Activated T-cell treated with anti-CD3 and anti-CD28 coated beads for 24 hours (primary cell): ENCODE results near the gene FRS3.
"Not testable (repeated sequence)": the region's sequence is repeated elsewhere in the genome, so short reads cannot be mapped to it uniquely, and the experiment has no call there.

ENCODE experiments used
- DNase-seq: peaks from one replicate; pipeline ENCODE4 v3.0.0-alpha.2; 2020; ENCODE audit warnings: low read depth

Gene FRS3, protein sequence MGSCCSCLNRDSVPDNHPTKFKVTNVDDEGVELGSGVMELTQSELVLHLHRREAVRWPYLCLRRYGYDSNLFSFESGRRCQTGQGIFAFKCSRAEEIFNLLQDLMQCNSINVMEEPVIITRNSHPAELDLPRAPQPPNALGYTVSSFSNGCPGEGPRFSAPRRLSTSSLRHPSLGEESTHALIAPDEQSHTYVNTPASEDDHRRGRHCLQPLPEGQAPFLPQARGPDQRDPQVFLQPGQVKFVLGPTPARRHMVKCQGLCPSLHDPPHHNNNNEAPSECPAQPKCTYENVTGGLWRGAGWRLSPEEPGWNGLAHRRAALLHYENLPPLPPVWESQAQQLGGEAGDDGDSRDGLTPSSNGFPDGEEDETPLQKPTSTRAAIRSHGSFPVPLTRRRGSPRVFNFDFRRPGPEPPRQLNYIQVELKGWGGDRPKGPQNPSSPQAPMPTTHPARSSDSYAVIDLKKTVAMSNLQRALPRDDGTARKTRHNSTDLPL

DNA sequence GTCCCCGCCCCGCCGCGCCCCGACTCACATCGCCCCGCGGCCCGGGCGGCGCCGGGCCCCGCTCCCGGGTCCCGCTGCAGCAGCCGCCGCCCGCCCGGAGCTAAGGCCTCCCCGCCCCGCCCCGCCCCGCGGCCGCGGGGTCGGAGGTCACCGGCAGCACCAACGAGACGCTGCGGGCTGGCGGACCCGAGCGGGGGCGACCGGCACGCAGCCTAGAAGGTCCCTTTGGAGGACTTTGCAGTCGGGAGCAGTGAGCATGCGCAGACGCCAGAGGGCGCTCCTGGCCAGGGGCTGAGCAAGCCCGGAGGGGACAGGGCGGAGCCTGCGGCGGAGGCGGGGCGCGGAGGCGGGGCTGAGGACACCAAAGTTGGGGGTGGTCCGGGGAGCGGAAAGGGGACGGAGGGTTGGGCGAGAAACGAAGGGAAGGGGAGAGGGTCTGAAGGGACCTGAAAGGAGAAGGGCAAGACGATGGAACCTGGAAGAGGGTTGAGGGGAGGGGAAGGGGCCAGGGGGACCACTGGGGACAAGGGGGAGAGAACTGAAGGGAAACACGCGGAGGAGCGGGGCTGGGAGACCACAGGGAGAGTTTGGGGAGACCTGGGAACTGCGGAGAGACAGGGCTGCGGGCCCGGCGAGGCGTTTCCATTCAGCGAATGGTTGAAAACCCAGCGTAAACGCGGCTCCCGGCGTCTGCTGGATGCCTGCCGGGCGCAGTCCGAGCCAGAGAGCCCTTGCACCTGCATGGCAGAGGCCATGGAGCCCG lies at the start of gene FRS3:
FRS3 (minus strand) TSS at position 113 of the 763 bp plus-strand sequence. CDS start 2,913 bp downstream, outside the sequence.
- DNase-seq = peak; percentile 99

- DNase-seq = no peak
These were observed 46.8 kb upstream of the FRS3 start for GRCh38 chr6:41826343-41827022.

- no peak for DNase-seq
These were observed 45.2 kb upstream of the FRS3 start for GRCh38 chr6:41824571-41825569.

- DNase-seq = no peak
These were observed 43.5 kb upstream of the FRS3 start for GRCh38 chr6:41823178-41823577.

- DNase-seq = no peak
These were observed 42.3 kb upstream of the FRS3 start for GRCh38 chr6:41822021-41822420.

- DNase-seq = no peak
These were observed 41.6 kb upstream of the FRS3 start for GRCh38 chr6:41821266-41821665.

DNA sequence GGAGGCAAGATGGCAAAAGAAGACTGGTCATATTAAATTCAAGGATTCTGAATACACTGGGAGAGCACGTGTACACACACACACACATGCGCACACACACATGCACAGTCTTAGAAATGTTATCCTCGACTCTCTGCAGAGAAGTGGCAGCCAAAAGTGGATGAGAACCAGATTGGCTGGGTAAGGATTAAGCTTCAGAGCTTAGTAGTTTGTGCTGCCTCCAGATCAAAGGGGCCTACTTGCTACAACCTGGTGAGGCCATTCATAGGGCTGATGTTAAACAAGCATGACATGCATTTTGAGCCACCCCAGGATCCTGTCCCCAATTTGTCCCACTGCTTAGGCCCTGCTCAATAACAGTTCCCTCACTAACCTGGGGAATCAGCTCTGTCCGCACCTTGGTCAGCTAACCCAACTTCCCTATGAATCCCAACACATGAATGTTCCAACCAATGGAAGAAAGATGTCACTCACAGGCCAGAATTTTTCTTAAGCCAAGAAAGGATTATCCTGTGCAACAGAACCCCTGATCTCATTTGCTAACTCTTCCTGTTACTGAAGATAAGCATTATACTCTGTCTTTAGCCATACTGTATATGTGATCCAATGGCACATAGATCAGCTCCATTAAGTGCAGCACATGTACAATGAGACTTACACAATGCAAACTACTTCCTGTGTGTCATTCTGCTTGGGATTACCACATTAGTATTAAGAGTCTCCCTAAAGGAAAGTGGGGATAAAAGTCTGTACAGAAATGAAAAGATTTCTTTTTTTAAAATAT lies 38.8 kb upstream of the FRS3 start:
- DNase-seq = no peak

DNA sequence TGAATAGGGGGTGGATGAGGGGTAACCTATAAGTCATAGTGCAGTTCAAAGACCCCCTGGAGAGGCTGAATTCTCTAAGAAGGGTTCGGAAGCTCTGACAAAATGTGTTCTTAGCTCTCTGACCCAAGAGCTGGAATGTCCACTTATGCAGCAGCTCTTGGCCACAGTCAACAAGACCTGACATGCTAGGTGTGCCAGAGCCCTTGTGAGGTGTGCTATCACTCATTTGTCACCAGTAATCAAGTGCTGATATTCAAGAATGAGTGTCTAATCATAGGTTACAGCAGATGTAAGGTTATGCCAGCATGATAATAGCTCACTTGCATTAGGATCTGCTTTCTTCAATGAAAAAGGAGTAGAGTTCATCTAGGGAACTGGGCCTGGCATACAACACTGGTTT lies 35.9 kb upstream of the FRS3 start:
- no peak for DNase-seq

DNA sequence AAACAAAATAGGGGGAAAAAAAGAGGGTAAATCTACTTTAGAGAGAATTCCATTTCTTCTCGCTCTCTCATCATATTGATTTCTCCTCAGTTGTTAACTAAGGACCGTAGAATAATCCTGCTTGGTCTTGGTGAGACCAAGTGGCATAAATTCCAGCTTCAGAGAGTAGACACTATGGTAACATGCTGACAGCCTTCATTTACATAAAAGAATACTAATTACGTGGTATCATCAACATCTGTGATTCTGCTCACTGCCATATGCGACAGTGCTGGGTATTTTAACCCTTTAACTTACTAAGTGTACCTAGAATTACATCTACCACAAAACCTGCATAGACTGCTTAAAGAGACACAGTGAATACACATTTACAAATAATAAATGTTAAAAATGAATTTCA lies 34.9 kb upstream of the FRS3 start:
- no peak for DNase-seq

GRCh38 chr6:41813956-41814355 lies 34.3 kb upstream of the FRS3 start:
- DNase-seq = no peak

DNA sequence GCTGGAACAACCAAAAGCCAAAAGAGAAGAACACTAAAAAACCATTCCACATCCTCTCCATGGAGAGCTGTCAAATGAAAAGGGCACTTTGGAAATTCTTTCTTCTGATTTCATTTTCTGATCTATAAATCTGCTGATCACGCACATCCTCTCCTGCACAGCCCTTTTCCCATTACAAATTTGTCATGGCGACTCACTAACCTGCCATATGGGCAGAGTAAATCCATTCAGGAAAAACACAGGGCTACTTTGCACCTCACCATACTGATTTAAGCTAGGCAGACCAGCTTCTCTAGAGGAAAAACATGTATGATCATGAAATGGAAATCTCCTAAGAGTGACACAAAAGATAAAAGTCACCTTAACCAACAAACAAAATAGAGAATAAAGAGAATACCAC lies 33.8 kb upstream of the FRS3 start:
- DNase-seq = no peak

DNA sequence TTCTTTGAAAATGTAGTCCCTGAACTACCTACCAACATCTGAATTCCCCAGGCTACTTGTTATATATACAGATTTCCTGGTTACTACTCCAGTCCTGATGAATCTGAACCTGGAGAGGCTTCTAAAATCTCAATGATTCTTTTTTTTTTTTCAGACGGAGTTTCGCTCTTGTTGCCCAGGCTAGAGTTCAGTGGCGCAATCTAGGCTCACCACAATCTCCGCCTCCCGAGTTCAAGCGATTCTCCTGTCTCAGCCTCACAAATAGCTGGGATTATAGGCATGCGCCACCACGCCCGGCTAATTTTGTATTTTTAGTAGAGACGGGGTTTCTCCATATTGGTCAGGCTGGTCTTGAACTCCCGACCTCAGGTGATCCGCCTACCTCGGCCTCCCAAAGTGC lies 32.2 kb upstream of the FRS3 start:
- not testable (repeated sequence) for DNase-seq

GRCh38 chr6:41811095-41811494 lies 31.4 kb upstream of the FRS3 start:
- no peak for DNase-seq

DNA sequence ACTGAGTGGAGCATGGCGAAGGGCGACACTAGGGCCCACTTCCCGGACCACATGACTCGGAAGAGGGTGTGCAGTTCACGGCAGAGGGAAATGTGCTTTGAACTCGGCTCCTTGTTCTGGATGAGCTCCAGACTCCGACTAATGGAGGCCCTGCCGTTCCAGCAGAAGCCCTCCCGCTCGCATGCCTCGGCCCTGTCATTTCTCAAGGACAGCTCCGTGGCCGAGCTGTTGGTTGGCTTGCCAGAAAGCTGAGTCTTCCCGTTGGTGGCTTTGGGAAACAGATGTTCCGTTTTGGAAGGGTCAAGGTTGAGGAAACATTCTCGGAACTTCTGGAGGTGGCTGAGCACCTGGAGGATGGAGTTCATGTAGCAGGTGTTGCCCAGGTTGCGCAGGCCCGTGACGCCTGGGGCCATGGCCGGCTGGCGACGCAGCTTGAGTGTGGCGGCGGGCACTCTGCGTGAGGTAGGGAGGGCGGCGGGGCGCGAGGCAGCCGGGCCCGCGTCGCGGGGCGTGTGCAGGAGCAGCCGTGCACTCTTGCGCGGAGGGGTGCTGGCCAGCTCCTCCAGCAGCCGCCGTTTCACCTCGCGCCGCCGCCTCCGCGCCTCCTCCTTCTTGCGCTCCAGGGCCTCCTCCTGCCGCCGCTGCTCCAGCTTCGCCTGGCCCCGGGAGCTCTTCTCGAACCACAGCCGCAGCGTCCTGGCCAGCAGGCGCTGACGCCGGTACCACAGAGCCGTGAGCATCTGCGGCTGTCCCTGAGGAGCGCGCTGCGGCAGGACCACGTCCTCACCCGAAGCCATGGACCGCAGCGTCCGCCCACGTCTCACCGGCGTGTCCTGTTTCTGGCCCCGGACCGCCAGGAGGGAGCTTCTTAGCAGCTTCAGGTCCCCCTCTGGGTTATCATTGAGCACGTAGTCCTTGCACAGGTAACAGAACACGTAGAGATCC lies 26.4 kb upstream of the FRS3 start:
- DNase-seq = no peak

DNA sequence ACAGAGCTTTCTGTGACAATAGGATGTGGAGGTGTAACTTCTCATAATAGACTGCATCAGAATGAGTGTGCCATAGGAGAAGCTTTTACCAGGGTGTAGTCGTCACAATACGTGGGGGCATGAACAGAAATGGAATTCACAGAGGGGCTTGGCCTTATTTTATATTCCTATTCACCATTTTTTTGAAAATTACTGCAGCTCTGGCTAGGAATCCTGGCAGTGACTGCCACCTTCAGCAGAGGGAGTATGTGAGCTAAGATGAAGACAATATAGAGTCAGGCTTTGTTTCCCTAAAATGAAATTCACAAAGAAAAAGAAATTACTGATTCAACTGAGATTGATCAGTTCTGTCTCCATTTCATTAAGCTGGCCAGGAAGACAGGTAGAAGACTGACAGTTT lies 21.7 kb upstream of the FRS3 start:
- no peak for DNase-seq

DNA sequence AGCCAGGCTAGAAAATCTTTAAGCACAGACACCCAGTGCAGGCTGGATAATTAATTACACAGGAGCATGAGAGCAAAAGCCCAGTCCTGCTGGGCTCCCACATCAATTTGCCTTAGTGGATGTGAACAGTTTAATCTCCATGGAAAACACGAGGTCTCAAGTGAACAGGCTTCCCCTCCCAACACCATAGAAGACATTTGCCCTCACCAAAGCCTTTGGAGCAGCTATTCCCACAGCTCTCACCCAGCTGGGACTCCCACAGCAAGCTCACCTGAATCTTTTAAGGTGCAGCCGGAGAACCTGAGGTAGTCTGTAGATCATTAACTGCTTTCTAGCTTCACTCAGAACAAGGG lies 19.8 kb upstream of the FRS3 start:
- no peak for DNase-seq

GRCh38 chr6:41798901-41799558 lies 19.3 kb upstream of the FRS3 start:
- no peak for DNase-seq

GRCh38 chr6:41796474-41796873 lies 16.8 kb upstream of the FRS3 start:
- DNase-seq = no peak

GRCh38 chr6:41791984-41792383 lies 12.3 kb upstream of the FRS3 start:
- no peak for DNase-seq
